Effector memory CD8-positive, alpha-beta T cell (primary cell): ENCODE data around the gene SLC2A8.
A peak's percentile ranks its signal among the peaks of the same experiment; 100 is the strongest.

Experiments used
- ATAC-seq: fragments of 150-1000 bp; cut with Tn5 transposase; replicated peaks from 2 replicates; pipeline ENCODE4 v1.10.0; 2021; ENCODE audit warnings: mild to moderate bottlenecking, moderate library complexity
- DNase-seq, 3 experiments: peaks; one replicate each; pipeline ENCODE4 v3.0.0; 2021
- H3K27ac Mint-ChIP-seq, 2 donors: one replicate each; pipeline ENCODE4 v1.8.0; 2022; ENCODE audit warnings: mild to moderate bottlenecking in 2 of 2, mixed read lengths in 2 of 2, moderate library complexity in 2 of 2
- H3K27me3 Mint-ChIP-seq, 2 donors: one replicate each; pipeline ENCODE4 v1.8.0; 2022; ENCODE audit warnings: mixed read lengths in 2 of 2
- H3K36me3 Mint-ChIP-seq: one replicate; pipeline ENCODE4 v1.8.0; 2022; ENCODE audit warnings: mild to moderate bottlenecking, moderate library complexity, mixed read lengths; ENCODE audit not compliant: insufficient read depth
- H3K4me1 Mint-ChIP-seq, 2 donors: one replicate each; pipeline ENCODE4 v1.8.0; 2022; ENCODE audit warnings: low read depth in 2 of 2, mixed read lengths in 2 of 2
- H3K4me3 Mint-ChIP-seq, 2 donors: one replicate each; pipeline ENCODE4 v1.8.0; 2022; ENCODE audit warnings: mild to moderate bottlenecking in 2 of 2, mixed read lengths in 2 of 2, moderate library complexity in 2 of 2
- H3K9me3 Mint-ChIP-seq, 2 donors: one replicate each; pipeline ENCODE4 v1.8.0; 2022; ENCODE audit warnings: mixed read lengths in 2 of 2

Gene SLC2A8

DNA sequence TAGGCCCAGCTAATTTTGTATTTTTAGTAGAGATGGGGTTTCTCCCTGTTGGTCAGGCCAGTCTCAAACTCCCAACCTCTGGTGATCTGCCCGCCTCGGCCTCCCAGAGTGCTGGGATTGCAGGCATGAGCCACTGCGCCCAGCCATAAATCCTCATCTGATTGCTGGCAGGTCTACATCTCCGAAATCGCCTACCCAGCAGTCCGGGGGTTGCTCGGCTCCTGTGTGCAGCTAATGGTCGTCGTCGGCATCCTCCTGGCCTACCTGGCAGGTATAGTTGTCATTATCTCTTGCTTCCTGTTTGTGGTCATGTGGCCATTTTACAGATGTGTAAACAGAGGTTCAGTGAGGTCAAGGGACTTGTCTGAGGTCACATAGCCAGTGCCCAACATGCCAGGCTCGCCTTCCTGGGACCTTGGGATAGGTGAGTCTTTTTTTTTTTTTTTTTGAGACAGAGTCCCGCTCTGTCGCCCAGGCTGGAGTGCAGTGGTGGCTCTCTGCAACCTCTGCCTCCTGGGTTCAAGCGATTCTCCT is 2.8 kb downstream of the SLC2A8 start:
- Mint-ChIP-seq H3K36me3 (no peaks in the 10 kb centered on the region), H3K27ac (no peak overlapping the region), H3K4me3 (no peak overlapping the region), H3K4me1 (peaks cover 11 to 16% of the 10 kb centered on the region in 2 donors), H3K27me3 (peaks cover 0 to 8% of the 10 kb centered on the region in 2 donors), H3K9me3 (no peaks in the 10 kb centered on the region)
- ATAC-seq (no peak), DNase-seq (no peak)

DNA sequence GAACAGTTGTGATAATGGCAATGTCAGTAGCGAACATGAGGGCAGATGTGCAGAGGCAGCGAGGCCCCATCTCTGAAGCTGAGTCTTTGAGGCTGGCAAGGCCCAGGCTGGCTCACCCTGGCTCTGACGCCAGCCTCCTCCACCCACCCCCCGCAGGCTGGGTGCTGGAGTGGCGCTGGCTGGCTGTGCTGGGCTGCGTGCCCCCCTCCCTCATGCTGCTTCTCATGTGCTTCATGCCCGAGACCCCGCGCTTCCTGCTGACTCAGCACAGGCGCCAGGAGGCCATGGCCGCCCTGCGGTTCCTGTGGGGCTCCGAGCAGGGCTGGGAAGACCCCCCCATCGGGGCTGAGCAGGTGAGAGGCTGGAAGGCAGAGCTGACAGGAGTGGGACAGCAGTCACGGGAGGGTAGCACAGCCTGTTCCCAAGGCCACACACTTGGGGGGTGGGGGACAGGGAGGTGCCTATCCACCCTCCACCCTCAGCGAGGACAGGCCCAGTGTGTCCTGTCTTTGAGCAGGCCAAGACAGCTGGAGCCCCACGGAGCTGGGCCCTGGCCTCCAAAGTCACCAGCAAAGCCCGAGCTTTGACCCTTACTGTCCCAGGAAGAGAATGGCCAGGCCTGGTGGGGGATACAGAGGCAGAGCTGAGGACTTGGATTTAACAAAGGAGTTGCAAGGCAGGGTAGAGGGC is 5.6 kb downstream of the SLC2A8 start:
- DNase-seq = no peak
- Mint-ChIP-seq H3K27ac (no peak overlapping the region), H3K4me3 (no peak overlapping the region), H3K9me3 (no peaks in the 10 kb centered on the region), H3K4me1 (peaks cover 7 to 8% of the 10 kb centered on the region in 2 donors), H3K27me3 (peaks cover 0 to 8% of the 10 kb centered on the region in 2 donors), H3K36me3 (peaks cover 2% of the 10 kb centered on the region)
- no peak for ATAC-seq

DNA sequence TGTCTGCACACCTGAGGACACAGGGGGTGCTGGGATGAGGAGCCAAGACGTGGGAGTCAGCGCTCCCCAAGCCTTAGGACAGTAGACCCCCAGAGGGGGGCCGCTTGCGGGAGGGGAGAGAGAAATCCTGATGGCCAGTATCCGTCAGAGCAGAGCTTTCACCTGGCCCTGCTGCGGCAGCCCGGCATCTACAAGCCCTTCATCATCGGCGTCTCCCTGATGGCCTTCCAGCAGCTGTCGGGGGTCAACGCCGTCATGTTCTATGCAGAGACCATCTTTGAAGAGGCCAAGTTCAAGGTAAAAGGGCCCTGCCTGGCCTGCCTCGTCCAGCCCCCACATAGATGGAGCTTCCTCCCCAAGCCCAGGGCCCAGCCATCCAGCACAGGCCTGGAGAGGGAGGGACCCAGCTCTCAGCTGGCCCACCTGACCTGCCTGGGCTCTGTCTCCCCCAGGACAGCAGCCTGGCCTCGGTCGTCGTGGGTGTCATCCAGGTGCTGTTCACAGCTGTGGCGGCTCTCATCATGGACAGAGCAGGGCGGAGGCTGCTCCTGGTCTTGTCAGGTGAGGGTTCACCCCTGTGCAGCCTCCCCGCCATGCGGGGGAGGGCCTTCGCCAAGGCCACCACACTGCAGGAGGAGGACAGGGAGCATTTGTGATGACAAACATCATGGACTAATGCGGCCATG is 6.7 kb downstream of the SLC2A8 start:
- Mint-ChIP-seq H3K9me3 (no peaks in the 10 kb centered on the region), H3K27ac (no peak overlapping the region), H3K27me3 (peaks cover 0 to 1% of the 10 kb centered on the region in 2 donors), H3K4me1 (peaks cover under 1% of the 10 kb centered on the region in 2 donors), H3K4me3 (no peak overlapping the region), H3K36me3 (peaks cover 2% of the 10 kb centered on the region)
- DNase-seq = no peak
- no peak for ATAC-seq

DNA sequence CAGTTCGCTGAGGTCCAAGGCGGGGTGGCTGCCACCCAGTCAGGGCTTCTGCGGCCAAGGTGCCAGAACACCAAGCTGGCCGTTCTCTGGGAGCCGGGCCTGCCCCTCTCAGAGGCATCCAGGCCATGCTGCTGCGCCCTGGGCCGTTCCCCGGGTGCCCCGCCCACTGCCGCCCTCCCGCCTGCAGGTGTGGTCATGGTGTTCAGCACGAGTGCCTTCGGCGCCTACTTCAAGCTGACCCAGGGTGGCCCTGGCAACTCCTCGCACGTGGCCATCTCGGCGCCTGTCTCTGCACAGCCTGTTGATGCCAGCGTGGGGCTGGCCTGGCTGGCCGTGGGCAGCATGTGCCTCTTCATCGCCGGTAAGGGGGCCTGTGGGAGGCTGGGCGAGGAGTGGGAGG is 7.7 kb downstream of the SLC2A8 start:
- Mint-ChIP-seq H3K27ac (no peak overlapping the region), H3K9me3 (no peaks in the 10 kb centered on the region), H3K36me3 (peaks cover 2% of the 10 kb centered on the region), H3K4me1 (no peaks in the 10 kb centered on the region), H3K4me3 (no peak overlapping the region), H3K27me3 (no peaks in the 10 kb centered on the region)
- DNase-seq = no peak
- ATAC-seq = no peak

DNA sequence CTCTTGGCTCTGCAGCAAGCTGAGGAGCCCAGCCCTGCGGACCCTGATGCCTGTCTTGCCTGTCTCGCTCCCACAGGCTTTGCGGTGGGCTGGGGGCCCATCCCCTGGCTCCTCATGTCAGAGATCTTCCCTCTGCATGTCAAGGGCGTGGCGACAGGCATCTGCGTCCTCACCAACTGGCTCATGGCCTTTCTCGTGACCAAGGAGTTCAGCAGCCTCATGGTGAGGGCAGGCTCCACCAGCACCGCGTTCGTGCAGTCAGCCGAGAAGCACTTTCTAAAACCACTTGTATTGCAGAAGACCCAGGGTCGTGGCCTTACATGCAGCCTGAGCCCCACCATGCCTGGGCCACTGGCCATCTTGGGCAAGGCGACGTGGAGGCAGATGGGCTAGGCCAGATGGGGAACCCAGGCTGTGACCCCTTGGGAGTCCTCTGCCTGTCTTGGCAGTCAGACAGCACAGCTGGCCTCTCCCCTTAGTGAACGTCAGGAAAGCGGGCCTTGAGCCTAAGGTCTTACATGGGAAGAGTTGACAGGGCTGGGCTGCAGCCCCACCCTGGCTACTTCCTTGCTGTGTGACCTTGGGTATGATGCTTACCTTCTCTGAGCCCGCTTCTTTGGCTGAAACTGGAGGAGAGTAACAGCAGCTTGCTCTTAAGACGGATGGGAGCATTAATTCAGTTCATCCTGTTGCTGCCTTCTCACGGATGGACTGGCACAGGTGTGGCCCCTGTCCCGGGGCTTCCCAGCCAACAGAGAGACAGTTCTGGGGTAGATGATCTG is 8.6 kb downstream of the SLC2A8 start:
- Mint-ChIP-seq H3K36me3 (peaks cover 9% of the 10 kb centered on the region), H3K4me1 (no peaks in the 10 kb centered on the region), H3K4me3 (no peak overlapping the region), H3K27me3 (no peaks in the 10 kb centered on the region), H3K9me3 (no peaks in the 10 kb centered on the region), H3K27ac (peak overlapping the region in 1 of 2 donors; percentile 75)
- DNase-seq (no peak), ATAC-seq (no peak)

DNA sequence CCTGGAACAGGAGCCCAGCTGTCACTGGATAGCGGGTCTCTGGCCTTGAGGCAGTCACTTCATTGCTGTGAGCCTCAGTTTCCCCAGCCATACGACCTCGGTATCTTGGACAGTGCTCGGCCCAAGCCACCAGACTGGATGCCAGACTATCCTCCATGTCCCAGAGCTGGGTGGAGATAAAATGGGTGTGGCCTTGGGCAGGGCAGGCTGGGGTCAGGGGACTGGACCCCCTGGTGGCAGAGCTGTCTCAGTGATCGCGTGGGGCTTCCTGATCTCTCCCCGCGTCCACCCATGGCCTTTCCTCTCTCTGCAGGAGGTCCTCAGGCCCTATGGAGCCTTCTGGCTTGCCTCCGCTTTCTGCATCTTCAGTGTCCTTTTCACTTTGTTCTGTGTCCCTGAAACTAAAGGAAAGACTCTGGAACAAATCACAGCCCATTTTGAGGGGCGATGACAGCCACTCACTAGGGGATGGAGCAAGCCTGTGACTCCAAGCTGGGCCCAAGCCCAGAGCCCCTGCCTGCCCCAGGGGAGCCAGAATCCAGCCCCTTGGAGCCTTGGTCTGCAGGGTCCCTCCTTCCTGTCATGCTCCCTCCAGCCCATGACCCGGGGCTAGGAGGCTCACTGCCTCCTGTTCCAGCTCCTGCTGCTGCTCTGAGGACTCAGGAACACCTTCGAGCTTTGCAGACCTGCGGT is 10.0 kb downstream of the SLC2A8 start:
- ATAC-seq (no peak), DNase-seq (no peak)
- Mint-ChIP-seq H3K4me1 (no peaks in the 10 kb centered on the region), H3K27ac (no peak overlapping the region), H3K4me3 (no peak overlapping the region), H3K27me3 (no peaks in the 10 kb centered on the region), H3K36me3 (peaks cover 9% of the 10 kb centered on the region), H3K9me3 (no peaks in the 10 kb centered on the region)

DNA sequence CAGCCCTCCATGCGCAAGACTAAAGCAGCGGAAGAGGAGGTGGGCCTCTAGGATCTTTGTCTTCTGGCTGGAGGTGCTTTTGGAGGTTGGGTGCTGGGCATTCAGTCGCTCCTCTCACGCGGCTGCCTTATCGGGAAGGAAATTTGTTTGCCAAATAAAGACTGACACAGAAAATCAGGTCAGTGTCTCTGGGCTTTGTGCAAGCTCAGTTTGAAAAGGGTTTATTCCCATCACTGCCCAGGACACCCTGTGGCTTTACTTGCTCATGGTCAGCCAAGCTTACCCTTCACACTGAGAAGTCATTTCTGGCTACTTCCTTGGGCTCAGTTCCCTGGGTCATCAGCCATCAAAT is 10.5 kb downstream of the SLC2A8 start:
- H3K4me1 Mint-ChIP-seq = no peaks in the 10 kb centered on the region
- peaks cover 9% of the 10 kb centered on the region for H3K36me3 Mint-ChIP-seq
- no peak for DNase-seq
- ATAC-seq = no peak
- no peak overlapping the region for H3K27ac Mint-ChIP-seq
- H3K27me3 Mint-ChIP-seq = no peaks in the 10 kb centered on the region
- no peak overlapping the region for H3K4me3 Mint-ChIP-seq
- H3K9me3 Mint-ChIP-seq = no peaks in the 10 kb centered on the region

DNA sequence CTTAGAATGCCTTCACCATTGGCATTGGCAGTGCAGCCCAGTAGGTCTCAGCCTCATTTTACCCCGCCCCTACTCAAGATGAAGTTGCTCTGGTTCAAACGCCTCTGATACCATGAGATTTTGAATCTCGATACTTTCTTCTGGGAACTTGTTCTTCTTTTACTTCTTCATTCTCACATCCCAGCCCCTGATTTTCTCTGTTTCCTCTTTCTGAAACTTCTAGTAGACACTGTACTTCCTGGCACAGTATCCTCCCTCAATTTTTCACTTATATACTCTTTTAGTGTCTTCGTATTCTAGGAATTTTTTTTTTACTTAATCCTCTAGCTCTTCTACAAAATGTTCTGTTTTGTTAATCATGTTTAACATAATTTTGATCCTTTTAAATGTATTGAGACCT is 14.2 kb downstream of the SLC2A8 start:
- no peak overlapping the region for H3K27ac Mint-ChIP-seq
- H3K4me1 Mint-ChIP-seq = no peaks in the 10 kb centered on the region
- H3K36me3 Mint-ChIP-seq = peaks cover 6% of the 10 kb centered on the region
- ATAC-seq (no peak), DNase-seq (no peak)
- H3K4me3 Mint-ChIP-seq = no peak overlapping the region
- no peaks in the 10 kb centered on the region for H3K27me3 Mint-ChIP-seq
- no peaks in the 10 kb centered on the region for H3K9me3 Mint-ChIP-seq

DNA sequence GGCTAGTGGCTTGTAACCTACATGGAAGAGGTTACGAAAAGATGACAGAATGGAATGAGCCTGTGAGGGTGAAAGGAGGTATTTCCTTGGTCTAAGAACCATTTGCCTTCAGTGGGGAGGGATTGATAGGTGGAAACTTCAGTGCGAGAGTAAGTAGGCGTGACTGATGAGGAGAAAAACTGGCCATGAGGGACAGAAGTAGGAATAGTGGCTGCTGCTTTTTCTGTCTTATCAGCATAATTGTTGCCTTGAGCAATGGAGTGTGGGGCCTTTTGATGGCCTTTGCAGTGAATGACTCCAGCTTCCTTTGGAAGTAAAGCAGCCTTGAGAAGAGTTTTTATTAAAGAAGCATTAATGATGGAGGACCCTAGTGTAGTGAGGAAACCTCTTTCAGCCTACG is 18.2 kb downstream of the SLC2A8 start:
- ATAC-seq (no peak), DNase-seq (no peak)
- Mint-ChIP-seq H3K27ac (no peak overlapping the region), H3K4me1 (peaks cover 5 to 12% of the 10 kb centered on the region in 2 donors), H3K9me3 (no peaks in the 10 kb centered on the region), H3K36me3 (peaks cover 4% of the 10 kb centered on the region), H3K27me3 (no peaks in the 10 kb centered on the region), H3K4me3 (no peak overlapping the region)

DNA sequence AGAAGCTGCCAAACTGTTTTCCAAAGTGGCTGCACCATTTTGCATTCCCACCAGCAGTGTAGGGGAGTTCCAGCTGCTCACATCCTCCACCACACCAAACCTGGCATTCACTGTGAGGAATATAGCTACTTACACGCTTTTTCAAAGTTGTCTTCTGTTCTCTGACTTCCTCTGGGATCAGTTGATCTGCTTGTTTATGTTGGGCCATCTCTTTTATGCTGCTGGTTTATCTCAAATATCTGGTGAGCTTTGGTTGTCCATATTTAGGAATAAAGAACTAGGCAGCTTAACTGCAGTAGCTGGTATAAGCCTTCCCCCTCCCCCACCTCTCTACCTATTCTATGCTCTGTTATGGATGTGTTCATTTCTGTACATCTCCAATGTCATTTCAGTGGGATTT is 18.7 kb downstream of the SLC2A8 start:
- ATAC-seq (no peak), DNase-seq (no peak)
- no peak overlapping the region for H3K27ac Mint-ChIP-seq
- no peaks in the 10 kb centered on the region for H3K9me3 Mint-ChIP-seq
- H3K4me3 Mint-ChIP-seq = no peak overlapping the region
- no peaks in the 10 kb centered on the region for H3K27me3 Mint-ChIP-seq
- peaks cover 5 to 12% of the 10 kb centered on the region in 2 donors for H3K4me1 Mint-ChIP-seq
- H3K36me3 Mint-ChIP-seq = no peaks in the 10 kb centered on the region

DNA sequence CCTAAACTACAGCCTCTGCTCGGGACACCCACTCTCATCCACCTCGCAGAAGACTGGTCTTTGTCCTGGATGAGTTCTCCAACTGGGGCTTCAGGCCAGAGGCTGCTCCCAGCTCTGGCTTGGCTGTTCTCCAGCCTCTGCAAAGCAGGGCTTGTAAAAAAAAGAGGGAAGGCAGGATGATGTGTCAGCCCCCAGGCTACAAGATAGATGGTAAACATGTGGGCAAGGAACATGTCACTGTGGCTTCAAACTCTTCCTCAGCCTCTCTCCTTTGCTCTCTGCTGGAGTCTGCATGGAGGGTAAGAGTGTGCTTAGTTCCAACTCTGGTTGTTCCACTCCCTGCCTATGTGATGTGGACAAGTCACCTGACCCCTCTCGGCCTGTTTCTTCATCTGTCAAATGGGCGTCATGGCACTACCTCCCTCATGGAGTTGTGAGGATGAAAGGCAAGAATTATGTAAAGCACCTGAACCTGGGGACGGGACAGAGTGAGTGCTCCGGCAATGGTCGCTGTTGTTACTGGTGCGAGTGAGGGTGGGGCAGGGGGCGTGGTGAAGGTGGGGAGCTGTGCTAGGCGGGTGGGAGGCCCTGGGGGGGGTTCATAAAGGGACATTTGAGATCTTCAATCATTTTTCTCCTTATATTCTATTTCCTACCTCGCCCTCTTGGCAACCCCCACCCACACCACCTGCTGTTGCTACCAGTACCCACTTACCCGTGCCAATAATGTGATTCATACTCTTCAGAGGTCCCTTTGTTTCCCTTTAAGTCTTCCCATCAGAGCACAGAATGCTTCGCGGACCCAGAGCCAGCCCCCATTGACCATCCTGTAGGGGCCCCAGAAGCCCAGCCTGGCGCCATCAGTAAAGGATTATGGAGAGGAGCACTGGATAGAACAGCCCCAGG is 20.4 kb downstream of the SLC2A8 start:
- H3K9me3 Mint-ChIP-seq = no peaks in the 10 kb centered on the region
- peaks cover 2% of the 10 kb centered on the region for H3K36me3 Mint-ChIP-seq
- no peak overlapping the region for H3K4me3 Mint-ChIP-seq
- H3K27me3 Mint-ChIP-seq = no peaks in the 10 kb centered on the region
- no peak for DNase-seq
- ATAC-seq = no peak
- no peak overlapping the region for H3K27ac Mint-ChIP-seq
- peaks cover 7 to 12% of the 10 kb centered on the region in 2 donors for H3K4me1 Mint-ChIP-seq

DNA sequence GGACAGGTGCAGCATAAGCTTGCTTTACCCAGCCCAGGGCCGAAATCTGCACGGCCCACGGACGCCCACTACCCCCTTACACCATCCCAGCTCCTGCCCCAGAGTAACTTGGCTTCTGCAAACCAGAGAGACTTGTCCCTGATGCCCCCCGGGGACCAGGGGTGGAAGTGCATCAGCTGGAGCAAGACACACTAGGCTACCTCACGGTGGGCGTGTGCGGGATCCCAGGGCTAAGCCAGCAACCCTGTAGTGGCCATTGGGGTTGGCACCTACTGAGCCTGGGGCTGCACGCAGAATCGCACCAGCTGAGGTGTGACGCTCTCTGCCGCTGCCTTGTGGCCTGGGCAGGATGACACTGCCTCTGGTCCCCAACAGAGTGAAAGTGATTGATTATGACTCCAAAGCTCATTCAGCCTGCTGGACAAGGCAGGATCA is 21.1 kb downstream of the SLC2A8 start:
- ATAC-seq (peak; percentile 91), DNase-seq (peak; percentile 11 to 37 (median 28))
- H3K27ac Mint-ChIP-seq = no peak overlapping the region
- H3K9me3 Mint-ChIP-seq = no peaks in the 10 kb centered on the region
- H3K36me3 Mint-ChIP-seq = peaks cover 2% of the 10 kb centered on the region
- H3K27me3 Mint-ChIP-seq = no peaks in the 10 kb centered on the region
- H3K4me3 Mint-ChIP-seq = no peak overlapping the region
- H3K4me1 Mint-ChIP-seq = peaks cover 10 to 16% of the 10 kb centered on the region in 2 donors
